ENCODE data around the gene MS4A10.
A peak's percentile ranks its signal among the peaks of the same experiment; 100 is the strongest.

MS4A10 gene

GRCh38 chr11:60830478-60831142, 45.5 kb downstream of the MS4A10 start:
- no peak for DNase-seq

GRCh38 chr11:60831143-60831500, 46.0 kb downstream of the MS4A10 start:
- DNase-seq: peak; percentile 88

GRCh38 chr11:60831501-60832079, 46.5 kb downstream of the MS4A10 start:
- DNase-seq: no peak

GRCh38 chr11:60834742-60835533, 49.8 kb downstream of the MS4A10 start:
- no peak for DNase-seq

- no peak for DNase-seq
Measured at GRCh38 chr11:60835534-60835846, 50.4 kb downstream of the MS4A10 start.

GRCh38 chr11:60836866-60837515, 51.9 kb downstream of the MS4A10 start:
- no peak for DNase-seq

- no peak for DNase-seq
Measured at GRCh38 chr11:60838132-60838531, 53.0 kb downstream of the MS4A10 start.

- DNase-seq: peak; percentile 78
Measured at GRCh38 chr11:60840470-60841430, 55.6 kb downstream of the MS4A10 start.

- peak; percentile 99 for DNase-seq
Measured at GRCh38 chr11:60841797-60842667, 56.9 kb downstream of the MS4A10 start, which contains the start of gene CCDC86. Gene CCDC86 (plus strand): TSS chr11:60842113. CDS start chr11:60842125, 12 bp downstream.

GRCh38 chr11:60842668-60843600, 57.8 kb downstream of the MS4A10 start:
- no peak for DNase-seq

GRCh38 chr11:60844045-60844869, 59.1 kb downstream of the MS4A10 start:
- DNase-seq: no peak

- DNase-seq: no peak
Measured at GRCh38 chr11:60844870-60845221, 59.7 kb downstream of the MS4A10 start.

GRCh38 chr11:60845338-60845737, 60.2 kb downstream of the MS4A10 start:
- DNase-seq: no peak

- no peak for DNase-seq
Measured at GRCh38 chr11:60847281-60847680, 62.1 kb downstream of the MS4A10 start.

GRCh38 chr11:60847896-60848295, 62.8 kb downstream of the MS4A10 start:
- DNase-seq: no peak

GRCh38 chr11:60848714-60849151, 63.6 kb downstream of the MS4A10 start:
- no peak for DNase-seq

- DNase-seq: no peak
Measured at GRCh38 chr11:60849641-60850520, 64.7 kb downstream of the MS4A10 start.
